Endothelial cell of umbilical vein (primary cell): ENCODE data around the gene SAMD10. TPM values are rescaled to one million over a fixed set of nuclear protein-coding genes. Genes with fewer than 3 reads are reported as not detected.

Experiments used
- BruUV-seq: library from RNA; stranded (reverse); fragments of 400-500 nt; replicated peaks from 2 replicates; lab custom pipeline; 2021; lab: Mats Ljungman, UMichigan
- CTCF ChIA-PET: fragments of 300-600, 350-600 bp; sonication (Branson Sonifier 250); formaldehyde crosslinking; loops from one replicate; lab custom pipeline; 2021; ENCODE audit warnings: antibody characterized with exemption, inconsistent platforms; lab: Charles Lee
- POLR2A ChIA-PET: fragments of 300-600, 350-600 bp; sonication (Branson Sonifier 250); formaldehyde crosslinking; loops from one replicate; lab custom pipeline; 2021; ENCODE audit warnings: antibody characterized with exemption, inconsistent platforms; lab: Charles Lee
- DNase-seq: peaks from one replicate; pipeline ENCODE4 v3.0.0-alpha.2; 2011; ENCODE audit warnings: low read depth, low spot score
- FAIRE-seq: peaks from 2 replicates; lab custom pipeline; 2011; peaks lifted over from hg19 to GRCh38; lab: Jason Lieb, UNC
- H2AFZ ChIP-seq: 2 replicates; pipeline ENCODE4 v1.6.0; 2012; ENCODE audit warnings: low read depth, low read length, control low read depth, inconsistent platforms
- H3K27ac ChIP-seq: 2 replicates; pipeline ENCODE4 v1.5.1; 2011; ENCODE audit warnings: low read depth, mild to moderate bottlenecking, control low read depth, low read length, moderate library complexity; ENCODE audit not compliant: insufficient read depth
- H3K27me3 ChIP-seq, 2 experiments: 2 replicates each; pipeline versions ENCODE4 v1.6.0 to v1.6.1; 2011; ENCODE audit warnings: low read length in 2 of 2, mixed read lengths in 1 of 2; ENCODE audit not compliant: control insufficient read depth in 2 of 2, insufficient read depth in 2 of 2
- H3K36me3 ChIP-seq, 2 experiments: 2 replicates in 1 of 2; 3 replicates in 1 of 2; pipeline ENCODE4 v1.5.1; 2011; ENCODE audit warnings: low read length in 2 of 2, mild to moderate bottlenecking in 1 of 2, moderate library complexity in 1 of 2; ENCODE audit not compliant: control insufficient read depth in 2 of 2, insufficient read depth in 2 of 2; ENCODE audit errors: extremely low read depth in 1 of 2
- H3K4me1 ChIP-seq: 3 replicates; pipeline ENCODE4 v1.5.1; 2011; ENCODE audit warnings: mild to moderate bottlenecking, low read length; ENCODE audit not compliant: control insufficient read depth, insufficient read depth; ENCODE audit errors: extremely low read depth
- H3K4me2 ChIP-seq: 2 replicates; pipeline ENCODE4 v1.6.1; 2011; ENCODE audit warnings: low read length, control low read depth, mixed read lengths; ENCODE audit not compliant: insufficient read depth
- H3K4me3 ChIP-seq, 3 experiments: fragments of 200-600 bp in 1 of 3; sonication (generic), shearing (Covaris generic) in 1 of 3; replicated peaks in 1 of 3; 2 replicates each; pipeline ENCODE4 v1.5.1; 2011 to 2016; ENCODE audit warnings: control low read depth in 3 of 3, low read length in 3 of 3, mild to moderate bottlenecking in 2 of 3, inconsistent platforms in 1 of 3, low read depth in 1 of 3, moderate library complexity in 1 of 3; ENCODE audit not compliant: insufficient read depth in 1 of 3
- H3K79me2 ChIP-seq: 2 replicates; pipeline ENCODE4 v1.6.0; 2012; ENCODE audit warnings: low read length, inconsistent platforms; ENCODE audit not compliant: control insufficient read depth, insufficient read depth
- H3K9ac ChIP-seq: replicated peaks from 2 replicates; pipeline ENCODE3; 2011; ENCODE audit warnings: low read length, control low read depth; ENCODE audit not compliant: insufficient read depth; ENCODE audit errors: extremely low read depth
- H3K9me1 ChIP-seq: replicated peaks from 3 replicates; pipeline ENCODE4 v1.6.0; 2011; ENCODE audit warnings: mild to moderate bottlenecking, low read length; ENCODE audit not compliant: control insufficient read depth, insufficient read depth; ENCODE audit errors: extremely low read depth
- H3K9me3 ChIP-seq: replicated peaks from 2 replicates; pipeline ENCODE4 v1.5.1; 2012; ENCODE audit warnings: low read length, inconsistent platforms; ENCODE audit not compliant: control insufficient read depth, insufficient read depth
- H4K20me1 ChIP-seq: replicated peaks from 2 replicates; pipeline ENCODE3; 2011; ENCODE audit warnings: mild to moderate bottlenecking, low read length; ENCODE audit not compliant: control insufficient read depth, insufficient read depth; ENCODE audit errors: extremely low read depth
- EZH2 ChIP-seq: IDR thresholded peaks from 2 replicates; pipeline ENCODE4 v1.6.1; 2012; ENCODE audit warnings: borderline replicate concordance, low read depth, mild to moderate bottlenecking, moderate library complexity, low read length, inconsistent platforms; ENCODE audit not compliant: severe bottlenecking
- FOS ChIP-seq: IDR thresholded peaks from 2 replicates; pipeline ENCODE4 v1.6.1; 2011; ENCODE audit warnings: mild to moderate bottlenecking, low read length, moderate library complexity, borderline replicate concordance; ENCODE audit not compliant: insufficient read depth
- GATA2 ChIP-seq: IDR thresholded peaks from 2 replicates; pipeline ENCODE4 v1.7.0; 2011; ENCODE audit warnings: low read depth, mild to moderate bottlenecking, moderate library complexity, mixed read lengths, low read length; ENCODE audit not compliant: insufficient read length, insufficient read depth
- JUN ChIP-seq: IDR thresholded peaks from 2 replicates; pipeline ENCODE4 v1.6.1; 2011; ENCODE audit warnings: borderline replicate concordance, low read depth; ENCODE audit not compliant: insufficient read length, insufficient read depth
- MYC ChIP-seq: IDR thresholded peaks from one replicate; pipeline ENCODE4 v1.6.1; 2011; ENCODE audit warnings: mild to moderate bottlenecking, low read depth, low read length
- POLR2A ChIP-seq: IDR thresholded peaks from 2 replicates; pipeline ENCODE4 v1.6.1; 2012; ENCODE audit warnings: low read depth, mild to moderate bottlenecking, control low read depth, low read length
- POLR2AphosphoS5 ChIP-seq: IDR thresholded peaks from 2 replicates; pipeline ENCODE4 v1.6.1; 2012; ENCODE audit warnings: low read depth, mild to moderate bottlenecking, control low read depth, low read length, moderate library complexity; ENCODE audit not compliant: insufficient read depth
- dilution Hi-C: fragments of 300-500 bp; cut with MboI; formaldehyde crosslinking; loops from one replicate; pipeline ENCODE4 v1.15.0; 2019; ENCODE audit warnings: low sequenced_read_pairs; ENCODE audit not compliant: extremely low pct_ligation_motif_present
- intact Hi-C: fragments of 100-400 bp; cut with micrococcal nuclease; formaldehyde crosslinking; loops from one replicate; pipeline ENCODE4 v1.10.0; 2022
- polyA plus RNA-seq, 4 experiments: library from polyadenylated mRNA; depleted of rRNA in 3 of 4; stranded (reverse) in 3 of 4; unstranded in 1 of 4; fragments of >200 nt; gene quantifications; 2 replicates each; pipeline versions ENCODE4 v1.2.1 to v1.2.3, GENCODE V29; 2011 to 2012; ENCODE audit warnings: missing spikeins in 1 of 4
- total RNA-seq: library from RNA; stranded (reverse); gene quantifications from 2 replicates; pipeline ENCODE4 v1.2.3, GENCODE V29; 2021
- TF ChIP-seq, protein P1 (sequence below), 2 donors: IDR thresholded peaks; 1 replicate in 1 of 2; 2 replicates in 1 of 2; pipeline ENCODE4 v1.5.1; 2011; ENCODE audit warnings: low read length in 2 of 2, mild to moderate bottlenecking in 2 of 2, moderate library complexity in 2 of 2, control low read depth in 1 of 2, inconsistent platforms in 1 of 2, low read depth in 1 of 2; ENCODE audit not compliant: insufficient read depth in 1 of 2; ENCODE audit errors: extremely low read depth in 1 of 2
- TF ChIP-seq, protein P2 (sequence below): IDR thresholded peaks from 2 replicates; pipeline ENCODE4 v1.6.1; 2011; ENCODE audit not compliant: insufficient read depth, insufficient read length

Gene SAMD10
- total and polyA plus RNA-seq, 2 donors (not counting 3 experiments of a cell fraction or from before 2014, with no cell fraction given), result 4.7 to 5.3 TPM

DNA sequence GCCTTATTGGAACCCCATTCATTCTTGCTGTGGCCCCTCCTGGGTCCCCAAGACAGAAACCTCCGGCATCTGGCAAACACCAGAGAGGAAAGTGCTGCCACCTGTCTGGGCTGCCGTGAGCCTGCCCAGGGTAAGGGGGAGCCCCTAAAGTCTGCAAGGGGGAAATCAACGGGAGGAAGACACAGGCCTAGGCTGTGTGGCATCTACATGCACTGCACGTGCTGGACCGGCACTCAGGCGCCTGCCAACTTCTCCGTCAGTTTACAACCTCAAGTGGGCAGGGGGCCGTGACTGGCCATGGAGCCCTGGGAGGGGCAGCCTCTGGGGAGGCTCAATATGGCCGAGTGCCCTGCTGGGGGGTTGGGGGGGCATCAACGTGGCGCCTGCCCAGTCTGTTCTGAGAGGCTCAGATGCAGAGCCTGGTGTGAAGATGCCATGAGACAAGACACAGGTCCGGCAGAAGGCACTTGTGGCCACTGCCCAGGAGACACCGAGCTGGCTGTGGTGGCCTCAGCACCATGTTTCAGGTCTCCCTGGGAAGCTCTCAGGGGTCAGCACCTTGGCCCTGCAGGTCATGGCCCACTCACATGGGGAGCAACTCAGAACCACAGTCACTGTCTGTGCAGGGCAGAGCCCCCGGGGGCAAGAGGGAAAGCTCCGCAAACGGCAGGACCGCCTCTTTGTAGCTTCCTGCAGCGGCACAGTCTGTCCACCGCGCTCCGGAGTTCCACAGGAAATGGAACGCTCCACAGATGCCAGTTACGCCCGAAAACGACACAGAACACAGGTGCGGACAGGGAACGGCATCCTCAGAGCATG is 31.6 kb downstream of the SAMD10 start:
- no peak overlapping the region for H3K4me3 ChIP-seq
- H3K9me3 ChIP-seq, result no peaks in the 10 kb centered on the region
- no peak overlapping the region for H3K27ac ChIP-seq
- BruUV-seq, result no TSS peak
- CTCF ChIA-PET, result no interaction called here
- dilution Hi-C loops, result no loop called here
- no peak overlapping the region for H2AFZ ChIP-seq
- peaks cover 14% of the 10 kb centered on the region for H3K4me1 ChIP-seq
- no peak overlapping the region for H3K9ac ChIP-seq
- POLR2A ChIA-PET, result no interaction called here
- FAIRE-seq (no peak), DNase-seq (no peak)
- H4K20me1 ChIP-seq, result no peaks in the 10 kb centered on the region
- no peaks in the 10 kb centered on the region for H3K27me3 ChIP-seq
- H3K36me3 ChIP-seq, result peaks cover 3 to 31% of the 10 kb centered on the region in 2 experiments
- no peaks in the 10 kb centered on the region for H3K9me1 ChIP-seq
- no peak overlapping the region for H3K4me2 ChIP-seq
- intact Hi-C loops, result no loop called here
- H3K79me2 ChIP-seq, result peaks cover 45% of the 10 kb centered on the region
- TF ChIP-seq MYC, result no peak
- no peak for TF ChIP-seq FOS
- no peak for TF ChIP-seq POLR2A
- TF ChIP-seq EZH2, result no peak
- TF ChIP-seq, protein P1, sequence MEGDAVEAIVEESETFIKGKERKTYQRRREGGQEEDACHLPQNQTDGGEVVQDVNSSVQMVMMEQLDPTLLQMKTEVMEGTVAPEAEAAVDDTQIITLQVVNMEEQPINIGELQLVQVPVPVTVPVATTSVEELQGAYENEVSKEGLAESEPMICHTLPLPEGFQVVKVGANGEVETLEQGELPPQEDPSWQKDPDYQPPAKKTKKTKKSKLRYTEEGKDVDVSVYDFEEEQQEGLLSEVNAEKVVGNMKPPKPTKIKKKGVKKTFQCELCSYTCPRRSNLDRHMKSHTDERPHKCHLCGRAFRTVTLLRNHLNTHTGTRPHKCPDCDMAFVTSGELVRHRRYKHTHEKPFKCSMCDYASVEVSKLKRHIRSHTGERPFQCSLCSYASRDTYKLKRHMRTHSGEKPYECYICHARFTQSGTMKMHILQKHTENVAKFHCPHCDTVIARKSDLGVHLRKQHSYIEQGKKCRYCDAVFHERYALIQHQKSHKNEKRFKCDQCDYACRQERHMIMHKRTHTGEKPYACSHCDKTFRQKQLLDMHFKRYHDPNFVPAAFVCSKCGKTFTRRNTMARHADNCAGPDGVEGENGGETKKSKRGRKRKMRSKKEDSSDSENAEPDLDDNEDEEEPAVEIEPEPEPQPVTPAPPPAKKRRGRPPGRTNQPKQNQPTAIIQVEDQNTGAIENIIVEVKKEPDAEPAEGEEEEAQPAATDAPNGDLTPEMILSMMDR (IDR thresholded peaks at IDR 0.05; ENCODE audit: extremely low read depth in 1 of 2, insufficient read depth in 1 of 2, low read depth in 1 of 2, low read length in 2 of 2), result no peak
- TF ChIP-seq GATA2, result no peak
- TF ChIP-seq, protein P2, sequence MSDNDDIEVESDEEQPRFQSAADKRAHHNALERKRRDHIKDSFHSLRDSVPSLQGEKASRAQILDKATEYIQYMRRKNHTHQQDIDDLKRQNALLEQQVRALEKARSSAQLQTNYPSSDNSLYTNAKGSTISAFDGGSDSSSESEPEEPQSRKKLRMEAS, result no peak
- no peak for TF ChIP-seq JUN
- no peak for TF ChIP-seq POLR2AphosphoS5
